Mesendoderm (in vitro differentiated cells): ENCODE data around the gene OBP2B.
"Not testable (repeated sequence)": the region's sequence is repeated elsewhere in the genome, so short reads cannot be mapped to it uniquely, and the experiment has no call there.

ENCODE experiments used
- DNase-seq: peaks from one replicate; pipeline ENCODE4 v3.0.0; 2013
- H2AK5ac ChIP-seq: 2 replicates; pipeline ENCODE4 v1.6.1; 2013; ENCODE audit warnings: low read length, inconsistent platforms
- H2BK120ac ChIP-seq: 2 replicates; pipeline ENCODE4 v1.6.1; 2013; ENCODE audit warnings: low read depth, mild to moderate bottlenecking, low read length, moderate library complexity, mixed read lengths
- H2BK15ac ChIP-seq: replicated peaks from 2 replicates; pipeline ENCODE4 v1.6.1; 2013; ENCODE audit warnings: low read depth, mild to moderate bottlenecking, moderate library complexity
- H2BK5ac ChIP-seq: 2 replicates; pipeline ENCODE4 v1.6.1; 2013; ENCODE audit warnings: low read length, inconsistent platforms
- H3K18ac ChIP-seq: 2 replicates; pipeline ENCODE4 v1.6.1; 2013; ENCODE audit warnings: mild to moderate bottlenecking, low read length, mixed read lengths
- H3K23ac ChIP-seq: one replicate; pipeline ENCODE4 v1.6.1; 2013; ENCODE audit warnings: low read length
- H3K27ac ChIP-seq: 2 replicates; pipeline ENCODE4 v1.5.1; 2013; ENCODE audit warnings: low read depth, mild to moderate bottlenecking, inconsistent platforms, low read length, moderate library complexity
- H3K27me3 ChIP-seq: 2 replicates; pipeline ENCODE4 v1.6.1; 2013; ENCODE audit warnings: low read length, control low read depth, mild to moderate bottlenecking, inconsistent platforms; ENCODE audit not compliant: insufficient read depth, poor library complexity
- H3K36me3 ChIP-seq: 2 replicates; pipeline ENCODE4 v1.6.1; 2013; ENCODE audit warnings: low read length, inconsistent platforms; ENCODE audit not compliant: control insufficient read depth, insufficient read depth
- H3K4ac ChIP-seq: one replicate; pipeline ENCODE4 v1.6.1; 2013; ENCODE audit warnings: low read depth, mild to moderate bottlenecking, low read length, moderate library complexity
- H3K4me1 ChIP-seq: 2 replicates; pipeline ENCODE4 v1.6.1; 2013; ENCODE audit warnings: low read depth, low read length, inconsistent platforms; ENCODE audit not compliant: control insufficient read depth
- H3K4me2 ChIP-seq: 2 replicates; pipeline ENCODE4 v1.6.1; 2013; ENCODE audit warnings: low read length
- H3K4me3 ChIP-seq: 2 replicates; pipeline ENCODE4 v1.5.1; 2013; ENCODE audit warnings: mild to moderate bottlenecking, low read length
- H3K56ac ChIP-seq: one replicate; pipeline ENCODE4 v1.6.1; 2013; ENCODE audit warnings: low read length
- H3K79me1 ChIP-seq: 2 replicates; pipeline ENCODE4 v1.6.1; 2013; ENCODE audit warnings: low read length, inconsistent platforms
- H3K79me2 ChIP-seq: 2 replicates; pipeline ENCODE4 v1.6.1; 2013; ENCODE audit warnings: mild to moderate bottlenecking, low read length; ENCODE audit not compliant: control insufficient read depth, insufficient read depth
- H3K9ac ChIP-seq: 2 replicates; pipeline ENCODE4 v1.6.1; 2013; ENCODE audit warnings: low read length, inconsistent platforms
- H4K5ac ChIP-seq: one replicate; pipeline ENCODE4 v1.6.1; 2013; ENCODE audit warnings: low read length
- H4K8ac ChIP-seq: one replicate; pipeline ENCODE4 v1.6.1; 2013; ENCODE audit warnings: low read depth, mild to moderate bottlenecking, control low read depth, low read length, moderate library complexity
- WGBS: extraction: QIAGEN DNeasy Blood & Tissue Kit; methylation state at CpG from one replicate; pipeline ENCODE4 v1.1.7; 2013; ENCODE audit warnings: low lambda C conversion rate, missing lambda C conversion rate; ENCODE audit not compliant: insufficient coverage; ENCODE audit errors: extremely low coverage; 5-methylcytosine and 5-hydroxymethylcytosine counted together

OBP2B gene

DNA sequence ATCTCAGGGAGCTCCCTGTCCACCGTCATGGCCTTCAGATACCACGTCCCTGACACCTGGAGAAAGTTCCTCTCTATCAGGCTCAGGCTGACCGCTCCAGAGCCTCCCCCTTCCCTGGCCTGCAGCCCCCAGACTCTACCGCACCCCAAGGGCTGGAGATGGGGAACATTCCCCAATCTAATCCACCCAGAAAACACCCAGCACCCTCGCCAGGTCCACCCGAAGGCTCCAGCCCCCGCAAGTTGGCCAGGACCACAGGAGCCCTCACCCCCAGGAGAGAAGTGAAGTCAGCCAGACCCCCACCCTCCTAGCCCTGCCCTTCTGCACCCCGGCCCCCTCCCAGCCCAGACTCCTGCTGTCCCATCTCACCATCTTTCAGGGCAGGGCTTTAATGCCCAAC lies 18.9 kb upstream of the OBP2B start:
- H2BK120ac ChIP-seq, DNase-seq: not testable (repeated sequence)
- WGBS, result no CpG with 5 or more reads among the region's 8 CpGs

DNA sequence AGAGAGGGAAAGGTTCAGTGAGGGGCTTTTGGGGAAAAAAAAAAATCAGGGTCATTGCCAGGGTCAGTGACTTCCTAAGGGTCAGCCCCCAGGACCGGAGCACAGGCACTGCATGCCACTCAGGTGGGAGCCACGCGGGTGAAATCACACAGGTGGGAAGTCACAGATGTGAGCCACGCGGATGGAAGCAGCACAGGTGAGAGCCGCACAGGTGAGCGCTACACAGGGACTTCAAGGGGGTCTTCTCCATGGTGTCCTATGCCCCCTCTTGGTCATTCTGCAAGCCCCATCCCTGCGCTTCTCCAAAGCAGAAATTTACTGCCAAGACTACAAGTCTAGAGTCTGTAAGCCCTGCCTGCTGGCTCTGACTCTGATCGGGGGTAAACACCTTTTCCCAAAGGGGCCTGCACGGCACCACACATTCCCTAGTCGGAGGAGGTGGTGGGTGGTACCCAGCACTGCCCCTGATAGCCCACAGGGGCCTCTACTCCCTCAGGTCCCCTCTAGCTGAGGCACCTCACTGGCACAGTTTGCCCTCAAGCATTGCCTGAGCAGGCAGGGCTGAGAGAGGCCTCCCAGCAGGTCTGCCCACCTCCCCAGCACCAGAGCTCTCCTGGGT lies 18.3 kb upstream of the OBP2B start:
- H3K4ac ChIP-seq, result no peak overlapping the region

More for the DNA sequence above, 18.9 kb upstream of the OBP2B start:
- not testable (repeated sequence) for H3K36me3 ChIP-seq, H3K27me3 ChIP-seq, H2AK5ac ChIP-seq, H3K18ac ChIP-seq, H3K4me1 ChIP-seq, H3K79me1 ChIP-seq, H4K5ac ChIP-seq, H3K4me3 ChIP-seq, H2BK15ac ChIP-seq, H3K23ac ChIP-seq, H3K9ac ChIP-seq, H3K4me2 ChIP-seq, H3K4ac ChIP-seq, H3K79me2 ChIP-seq, H4K8ac ChIP-seq, H3K56ac ChIP-seq, H2BK5ac ChIP-seq, H3K27ac ChIP-seq

DNA sequence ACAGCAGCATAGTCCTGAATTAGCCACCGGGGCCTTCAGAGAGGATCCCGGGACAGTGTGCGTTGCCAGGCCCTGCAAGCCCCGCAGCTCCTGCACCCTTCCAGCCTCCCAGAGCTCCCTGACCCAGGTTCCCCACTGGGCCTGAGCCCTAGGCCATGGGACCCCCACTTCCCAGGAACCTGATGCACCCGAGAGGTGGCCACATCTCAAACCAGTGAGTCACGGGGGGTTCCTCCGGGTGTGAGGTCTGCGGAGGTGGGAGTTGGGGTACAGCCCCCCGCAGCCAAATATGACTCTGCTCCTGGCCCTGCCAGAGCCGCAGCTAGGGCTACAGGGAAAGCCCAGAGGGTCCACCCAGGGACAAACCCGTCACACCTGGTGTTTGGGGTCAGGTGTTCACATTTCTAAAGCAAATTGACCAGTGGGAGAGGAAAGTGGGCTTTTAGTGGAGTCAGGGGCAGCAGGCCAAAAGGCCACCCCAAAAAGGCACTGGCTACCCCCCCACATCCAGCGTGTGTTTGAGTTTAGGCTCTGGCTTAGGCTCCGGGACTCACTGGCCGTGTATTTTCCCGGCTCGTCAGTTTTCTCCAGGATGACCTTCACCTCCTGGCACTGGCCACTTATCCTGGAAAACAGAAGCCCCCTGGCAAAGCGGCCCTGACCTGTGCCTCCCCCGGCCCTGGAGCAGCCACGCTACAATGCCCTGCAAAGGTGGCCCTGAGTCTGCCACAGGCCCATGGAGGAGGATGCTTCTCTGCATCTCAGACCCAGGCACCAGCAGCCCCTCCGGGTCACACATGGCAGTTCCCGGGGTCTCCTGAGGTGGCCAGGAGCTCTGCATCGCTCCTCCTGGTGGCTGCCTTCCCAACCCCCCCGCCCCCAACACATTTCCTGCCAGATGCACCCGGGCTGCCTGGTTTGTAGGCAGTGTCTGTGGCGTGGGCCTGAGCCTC lies 17.4 kb upstream of the OBP2B start:
- Histone ChIP-seq H3K79me2 (no peaks in the 10 kb centered on the region), H4K8ac (no peak overlapping the region), H3K4me3 (no peak overlapping the region), H3K18ac (no peak overlapping the region), H2AK5ac (no peak overlapping the region), H2BK5ac (no peak overlapping the region), H3K56ac (no peak overlapping the region), H2BK120ac (no peak overlapping the region), H4K5ac (no peak overlapping the region), H3K9ac (no peak overlapping the region), H3K4ac (no peak overlapping the region), H3K4me2 (no peak overlapping the region), H2BK15ac (no peak overlapping the region), H3K36me3 (no peaks in the 10 kb centered on the region), H3K27me3 (no peaks in the 10 kb centered on the region), H3K27ac (no peak overlapping the region), H3K23ac (no peak overlapping the region), H3K4me1 (no peaks in the 10 kb centered on the region), H3K79me1 (no peaks in the 10 kb centered on the region)
- DNase-seq, result peak; percentile 26
- no CpG with 5 or more reads among the region's 25 CpGs for WGBS

More for the DNA sequence above, 18.3 kb upstream of the OBP2B start:
- Histone ChIP-seq H3K18ac (no peak overlapping the region), H2BK5ac (no peak overlapping the region), H2BK15ac (no peak overlapping the region), H3K4me1 (no peaks in the 10 kb centered on the region), H3K79me2 (no peaks in the 10 kb centered on the region), H3K4me2 (no peak overlapping the region), H4K8ac (no peak overlapping the region), H3K27me3 (no peaks in the 10 kb centered on the region), H2BK120ac (no peak overlapping the region), H3K36me3 (no peaks in the 10 kb centered on the region), H3K23ac (no peak overlapping the region), H3K79me1 (no peaks in the 10 kb centered on the region), H3K4me3 (no peak overlapping the region), H3K9ac (no peak overlapping the region), H2AK5ac (no peak overlapping the region), H4K5ac (no peak overlapping the region), H3K56ac (no peak overlapping the region), H3K27ac (no peak overlapping the region)
- no peak for DNase-seq
- WGBS, result no CpG with 5 or more reads among the region's 11 CpGs

DNA sequence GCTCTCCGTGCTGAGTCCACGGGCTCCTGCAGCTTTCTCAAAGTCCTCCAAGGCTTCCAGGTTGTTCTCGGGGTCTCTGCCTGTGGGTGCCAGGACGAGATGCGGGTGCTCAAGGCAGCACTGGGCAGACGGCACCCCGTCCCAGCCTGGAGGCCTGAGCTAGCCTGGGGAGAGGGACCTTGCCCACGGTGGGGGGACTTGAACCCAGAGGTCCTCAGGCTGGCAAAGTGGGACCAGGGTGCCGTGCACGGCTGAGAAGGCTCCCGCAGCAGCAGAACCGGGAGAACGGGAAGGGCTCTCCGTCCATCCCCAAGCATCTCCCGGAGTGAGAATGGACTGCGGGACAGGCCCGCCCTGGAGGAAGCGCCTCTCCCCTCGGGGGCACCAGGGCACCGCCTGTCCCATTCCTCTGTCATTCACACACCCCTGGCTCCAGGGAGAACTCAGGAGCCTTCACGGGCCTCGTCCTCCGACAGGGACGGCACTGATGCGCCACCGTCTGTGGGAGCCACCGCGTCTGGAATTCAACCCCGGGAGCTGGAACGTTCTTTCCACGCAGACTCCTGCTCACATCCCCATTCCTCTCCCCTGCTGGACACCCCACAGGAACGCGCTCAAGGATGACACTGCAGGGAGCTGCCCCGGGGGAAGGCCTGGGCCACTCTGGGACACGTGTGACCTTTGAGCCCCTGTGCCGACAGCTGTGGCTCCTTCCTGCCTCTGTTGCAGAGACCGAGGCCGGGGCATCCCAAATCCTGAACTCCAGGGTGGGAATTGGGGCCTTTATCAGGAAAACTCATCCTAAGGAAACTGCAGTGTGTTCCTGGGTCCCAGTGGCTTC lies 16.3 kb upstream of the OBP2B start:
- Histone ChIP-seq H3K4me1 (no peaks in the 10 kb centered on the region), H3K4me2 (no peak overlapping the region), H4K5ac (no peak overlapping the region), H4K8ac (no peak overlapping the region), H3K4ac (no peak overlapping the region), H2AK5ac (no peak overlapping the region), H3K18ac (no peak overlapping the region), H3K56ac (no peak overlapping the region), H3K23ac (no peak overlapping the region), H3K27ac (no peak overlapping the region), H3K79me1 (no peaks in the 10 kb centered on the region), H3K79me2 (no peaks in the 10 kb centered on the region), H2BK15ac (no peak overlapping the region), H2BK5ac (no peak overlapping the region), H3K9ac (no peak overlapping the region), H3K4me3 (no peak overlapping the region), H3K36me3 (no peaks in the 10 kb centered on the region), H2BK120ac (no peak overlapping the region), H3K27me3 (no peaks in the 10 kb centered on the region)
- no peak for DNase-seq
- no CpG with 5 or more reads among the region's 38 CpGs for WGBS

DNA sequence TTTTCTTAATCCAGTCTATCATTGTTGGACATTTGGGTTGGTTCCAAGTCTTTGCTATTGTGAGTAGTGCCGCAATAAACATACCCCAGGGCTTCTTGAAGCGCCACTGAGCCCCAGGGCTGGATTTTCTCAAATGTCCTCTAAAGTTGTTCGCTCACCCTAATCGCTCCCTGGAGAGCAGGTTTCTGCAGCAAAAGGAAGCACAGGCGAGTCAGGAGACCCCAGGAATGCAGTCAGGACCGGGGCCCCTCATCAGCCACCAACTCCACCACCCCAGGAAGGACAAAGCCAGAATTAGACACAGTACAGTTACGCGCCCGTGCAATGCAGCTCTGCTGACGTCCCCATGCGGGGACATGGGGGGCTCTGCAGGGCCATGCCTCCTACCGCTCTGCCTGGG lies 15.7 kb upstream of the OBP2B start:
- no peak overlapping the region for H3K4me3 ChIP-seq
- H3K79me1 ChIP-seq, result no peaks in the 10 kb centered on the region
- no peak overlapping the region for H2AK5ac ChIP-seq
- no peaks in the 10 kb centered on the region for H3K4me1 ChIP-seq
- H4K5ac ChIP-seq, result no peak overlapping the region
- no peak overlapping the region for H3K23ac ChIP-seq
- H3K56ac ChIP-seq, result no peak overlapping the region
- WGBS, result no CpG with 5 or more reads among the region's 12 CpGs
- no peak overlapping the region for H3K4me2 ChIP-seq
- no peak overlapping the region for H3K4ac ChIP-seq
- no peak for DNase-seq
- H3K27me3 ChIP-seq, result no peaks in the 10 kb centered on the region
- H3K9ac ChIP-seq, result no peak overlapping the region
- no peaks in the 10 kb centered on the region for H3K36me3 ChIP-seq
- H3K18ac ChIP-seq, result no peak overlapping the region
- H4K8ac ChIP-seq, result no peak overlapping the region
- H2BK5ac ChIP-seq, result no peak overlapping the region
- no peak overlapping the region for H3K27ac ChIP-seq
- H2BK15ac ChIP-seq, result no peak overlapping the region
- no peak overlapping the region for H2BK120ac ChIP-seq
- no peaks in the 10 kb centered on the region for H3K79me2 ChIP-seq
